ENCODE results near the gene OAF.
A peak's percentile ranks its signal among the peaks of the same experiment; 100 is the strongest.

OAF gene

GRCh38 chr11:120201653-120202052 is 9.2 kb upstream of the OAF start:
- DNase-seq (ENCODE audit: low spot score) = no peak

DNA sequence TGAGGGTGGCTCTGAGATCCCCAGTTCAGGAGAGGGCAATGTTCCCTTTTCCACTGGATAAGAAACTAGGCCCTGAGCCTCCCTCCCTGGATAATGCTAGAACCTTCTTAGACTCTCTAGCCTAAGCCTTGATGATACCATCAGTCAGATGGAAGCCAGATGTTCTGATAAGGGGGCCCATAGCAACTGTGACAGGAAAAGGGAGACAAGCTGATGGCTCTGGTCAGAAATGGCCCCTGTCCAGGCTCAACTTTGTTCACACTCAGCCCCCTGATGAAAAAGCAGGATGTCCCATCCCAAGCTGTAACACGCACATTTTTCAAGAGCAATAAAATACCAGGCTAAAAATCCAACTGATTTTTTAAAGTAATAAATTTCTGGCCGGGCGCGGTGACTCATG is 7.2 kb upstream of the OAF start:
- no peak for DNase-seq (ENCODE audit: low spot score)

DNA sequence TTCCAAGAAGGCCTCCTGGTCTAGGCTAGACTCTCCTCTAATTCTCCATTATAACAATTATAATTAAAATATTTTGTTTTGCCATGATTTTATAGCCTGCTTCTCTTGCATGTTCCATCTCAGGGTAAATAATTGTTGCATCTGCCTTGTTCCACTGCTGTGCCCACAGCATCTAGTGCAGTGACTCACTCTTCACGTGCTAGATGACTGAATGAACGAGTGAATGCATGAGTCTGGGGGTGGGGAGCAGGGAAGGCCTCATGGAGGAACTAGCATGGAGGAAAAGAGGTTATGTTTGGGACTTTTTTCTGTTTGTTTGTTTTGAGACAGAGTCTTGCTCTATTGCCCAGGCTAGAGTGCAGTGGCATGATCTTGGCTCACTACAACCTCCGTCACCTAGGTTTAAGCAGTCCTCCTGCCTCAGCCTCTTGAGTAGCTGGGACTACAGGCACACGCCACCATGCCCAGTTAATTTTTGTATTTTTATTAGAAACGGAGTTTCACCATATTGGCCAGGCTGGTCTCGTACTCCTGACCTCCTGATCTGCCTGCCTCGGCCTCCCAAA is 5.2 kb upstream of the OAF start:
- DNase-seq (ENCODE audit: low spot score) = peak; percentile 83

DNA sequence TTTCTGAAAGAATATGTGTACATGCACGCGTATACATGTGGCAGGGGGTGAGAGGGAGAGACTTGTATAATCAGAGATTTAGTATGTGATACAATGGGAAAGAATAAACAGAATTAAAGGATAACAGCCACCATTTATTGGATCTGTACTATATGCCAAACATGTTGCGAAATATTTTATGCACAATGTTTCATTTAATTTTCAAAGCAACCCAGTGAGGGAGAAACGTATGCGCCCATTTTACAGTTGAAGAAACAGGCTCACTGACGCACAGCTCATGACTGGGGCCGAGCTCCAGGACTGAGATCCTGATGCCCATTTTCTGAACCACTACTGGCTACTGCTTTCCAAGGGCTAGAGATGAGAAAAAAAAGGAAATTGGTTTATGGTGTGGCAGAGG is 3.3 kb upstream of the OAF start:
- DNase-seq (ENCODE audit: low spot score) = no peak

DNA sequence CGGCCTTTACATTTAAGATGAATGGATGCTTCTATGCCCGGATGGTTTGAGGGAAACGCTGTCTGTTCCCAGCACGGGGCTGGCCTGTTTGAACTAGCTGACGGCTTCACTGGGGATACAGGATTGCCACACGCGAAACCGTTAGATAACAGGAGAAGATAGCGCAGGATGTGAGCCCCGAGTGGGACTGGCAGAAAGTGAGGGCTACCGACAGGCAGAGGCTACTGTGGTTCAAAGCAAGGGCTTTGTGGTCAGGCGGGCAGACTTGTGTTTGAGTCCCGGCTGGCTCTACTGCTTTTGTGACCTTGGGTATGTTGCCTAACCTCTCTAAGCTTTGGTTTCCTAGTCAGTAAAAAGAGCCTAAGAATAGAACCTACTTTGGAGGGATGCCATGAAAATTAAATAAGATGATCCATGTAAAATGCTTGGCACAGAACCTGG is 2.8 kb upstream of the OAF start:
- no peak for DNase-seq (ENCODE audit: low spot score)

DNA sequence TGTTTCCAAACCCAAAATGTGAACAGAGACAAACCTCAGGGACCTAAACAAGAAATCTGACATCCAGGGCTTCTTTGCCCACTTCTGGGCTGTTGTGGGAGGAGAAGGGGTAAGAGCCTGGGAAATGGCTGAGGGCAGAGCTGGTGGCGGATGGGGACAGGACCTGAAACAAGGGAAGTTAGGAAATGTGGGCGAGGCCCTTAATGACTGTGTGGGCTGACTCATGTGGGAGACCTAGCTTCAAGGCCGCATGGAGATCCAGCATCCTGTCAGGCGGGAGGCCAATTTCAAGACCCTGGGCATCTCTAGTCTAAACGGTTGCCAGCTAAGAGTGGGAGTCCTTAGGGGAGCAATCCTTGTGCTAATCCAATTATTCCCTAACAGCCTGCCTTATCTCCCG is 2.1 kb upstream of the OAF start:
- DNase-seq (ENCODE audit: low spot score) = peak; percentile 69

GRCh38 chr11:120209746-120210625 is 846 bp upstream of the OAF start:
- DNase-seq (ENCODE audit: low spot score) = no peak

GRCh38 chr11:120211522-120212258 is 858 bp downstream of the OAF start:
- no peak for DNase-seq (ENCODE audit: low spot score)

GRCh38 chr11:120212259-120212878 is 1.5 kb downstream of the OAF start:
- DNase-seq (ENCODE audit: low spot score) = peak; percentile 38

DNA sequence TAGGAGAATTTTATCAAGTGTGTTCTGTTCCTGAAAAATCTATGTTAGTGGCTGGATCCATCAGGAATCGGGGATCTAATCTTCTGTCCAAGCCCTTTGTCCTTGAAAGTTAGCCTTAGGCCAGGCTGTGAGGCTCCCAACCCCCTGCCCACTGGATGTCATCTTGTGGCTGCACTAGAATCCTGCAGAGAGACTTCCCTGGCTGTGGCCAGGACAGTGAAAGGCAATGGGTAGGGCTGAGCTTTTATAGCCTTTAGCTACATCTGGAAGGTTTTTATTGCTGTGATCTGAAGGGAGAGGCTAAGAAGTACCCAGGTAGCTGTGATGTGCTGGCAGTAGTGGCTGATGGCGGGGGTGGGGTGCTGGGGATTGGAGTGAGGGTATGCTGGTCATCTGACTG is 2.1 kb downstream of the OAF start:
- DNase-seq (ENCODE audit: low spot score) = no peak

- no peak for DNase-seq (ENCODE audit: low spot score)
Observed at GRCh38 chr11:120214581-120214980, 3.7 kb downstream of the OAF start.

DNA sequence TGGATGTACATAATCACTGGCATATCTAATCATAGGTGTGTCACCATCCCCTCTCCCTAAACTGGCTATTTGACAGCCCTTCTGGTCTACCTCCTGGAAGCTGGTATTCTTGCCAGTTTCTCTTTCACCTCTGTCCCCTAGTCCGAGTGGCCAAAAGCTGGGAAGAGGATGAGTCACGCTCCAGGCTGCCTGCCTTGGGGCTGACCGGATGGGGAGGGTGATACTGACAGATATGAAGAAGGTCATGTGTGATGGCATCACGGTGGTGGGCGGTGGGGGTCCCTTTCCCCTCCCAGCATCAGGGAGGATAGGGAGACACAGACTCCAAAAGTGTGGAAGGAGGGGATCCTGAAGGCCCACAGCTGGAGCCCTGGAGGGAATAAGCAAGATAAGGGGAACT is 4.8 kb downstream of the OAF start:
- peak; percentile 66 for DNase-seq (ENCODE audit: low spot score)

- DNase-seq (ENCODE audit: low spot score) = no peak
Observed at GRCh38 chr11:120216426-120217102, 5.7 kb downstream of the OAF start.

DNA sequence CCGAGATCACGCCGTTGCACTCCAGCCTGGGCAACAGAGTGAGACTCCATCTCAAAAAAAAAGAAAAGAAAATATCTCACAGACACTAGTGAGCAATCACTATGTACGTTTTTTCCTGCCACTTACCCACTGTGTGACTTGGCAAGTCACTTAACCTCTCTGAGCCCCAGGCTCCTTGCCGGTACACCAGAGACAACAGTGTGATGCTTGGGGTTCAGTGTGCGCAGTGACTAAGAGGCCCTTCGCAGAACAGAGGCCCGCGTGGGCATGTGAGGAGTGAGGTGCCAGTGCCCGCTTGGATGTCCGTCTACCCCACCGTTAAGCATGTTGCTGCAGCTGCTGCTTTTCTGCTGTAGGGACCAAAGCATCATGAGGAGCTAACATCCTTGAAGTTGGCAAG is 6.7 kb downstream of the OAF start:
- DNase-seq (ENCODE audit: low spot score) = no peak

GRCh38 chr11:120217941-120218694 is 7.3 kb downstream of the OAF start:
- DNase-seq (ENCODE audit: low spot score) = peak; percentile 38

DNA sequence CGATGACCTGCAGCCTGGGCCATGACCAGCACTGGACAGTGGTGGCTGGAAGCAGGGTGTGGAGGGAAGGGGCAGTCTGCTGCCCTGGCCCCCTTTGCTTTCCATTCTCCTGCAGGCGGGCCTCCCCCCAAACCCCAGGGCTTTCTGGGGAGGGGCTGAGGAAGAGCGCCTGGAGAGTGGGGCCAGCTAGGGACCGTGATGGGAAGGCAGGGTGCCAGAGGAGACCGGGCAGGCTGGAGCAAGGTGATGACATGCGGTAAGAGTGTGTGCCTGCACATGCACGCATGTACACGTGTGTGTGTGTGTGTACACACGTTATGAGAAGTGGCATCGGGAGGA is 7.8 kb downstream of the OAF start:
- no peak for DNase-seq (ENCODE audit: low spot score)

DNA sequence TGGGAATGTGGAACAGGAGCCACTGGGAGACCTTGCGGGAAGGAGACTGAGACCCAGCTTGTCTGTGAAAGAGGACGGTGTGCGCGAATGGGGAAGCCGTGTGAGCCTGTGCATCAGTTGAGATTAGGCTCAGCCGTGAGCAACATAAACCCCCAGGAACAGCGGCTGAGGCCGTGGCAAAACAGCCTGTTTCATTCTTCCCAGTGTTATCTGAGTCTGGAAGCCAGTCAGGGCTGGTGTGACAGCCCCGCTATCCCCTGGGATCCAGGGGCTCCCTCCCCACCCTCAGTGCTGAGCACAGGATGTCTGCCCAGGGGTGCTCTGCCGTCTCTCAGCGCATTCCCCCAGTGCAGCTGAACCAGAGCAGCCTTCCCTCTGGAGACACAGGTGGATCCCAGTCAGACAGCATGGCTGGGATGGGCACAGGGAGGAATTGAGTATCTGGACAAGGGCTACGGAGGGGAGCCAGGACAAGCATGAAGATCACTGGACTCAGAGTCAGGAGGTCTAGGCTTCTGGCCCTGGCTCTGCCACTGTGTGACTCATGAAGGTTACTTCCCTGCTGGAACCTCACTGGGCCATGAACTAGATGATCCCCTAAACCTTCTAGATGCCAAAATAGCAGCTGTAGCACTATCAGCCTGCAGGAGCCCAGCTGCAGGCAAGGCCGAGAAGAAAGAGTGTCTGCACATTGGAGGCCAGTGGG is 8.6 kb downstream of the OAF start:
- DNase-seq (ENCODE audit: low spot score) = no peak

- DNase-seq (ENCODE audit: low spot score) = no peak
Observed at GRCh38 chr11:120219938-120220746, 9.3 kb downstream of the OAF start.

GRCh38 chr11:120220747-120221037 is 9.9 kb downstream of the OAF start:
- DNase-seq (ENCODE audit: low spot score) = peak; percentile 28

DNA sequence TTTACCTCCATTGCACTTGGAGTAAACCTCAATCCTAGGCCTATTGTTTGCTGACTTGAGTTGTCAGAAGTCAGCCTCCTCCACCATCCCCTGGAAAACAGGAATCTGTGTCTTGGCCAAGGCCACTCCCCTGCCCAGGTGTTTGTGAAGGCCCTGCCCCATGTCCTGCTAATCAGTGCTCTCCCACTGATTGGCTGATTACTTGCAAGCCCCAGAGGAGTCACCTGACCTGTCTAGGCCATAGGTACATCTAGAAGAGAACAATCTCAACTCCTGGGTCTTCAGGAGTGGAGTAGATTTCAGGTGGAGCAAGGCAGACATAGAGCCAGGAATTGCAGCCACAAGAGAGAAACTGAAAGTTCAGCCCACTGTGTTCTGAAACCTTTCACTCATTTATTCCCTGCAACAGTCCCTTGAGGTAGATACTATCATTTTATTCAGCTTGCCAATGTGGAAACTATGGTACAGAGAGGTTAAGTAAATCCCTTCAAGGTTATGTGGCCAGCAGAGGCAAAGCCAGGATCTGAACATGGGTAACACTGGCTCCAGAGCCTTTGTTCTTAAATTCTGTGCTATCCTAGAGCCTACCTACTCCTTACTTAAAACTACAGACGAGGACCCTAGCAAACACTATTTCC is 10.4 kb downstream of the OAF start:
- DNase-seq (ENCODE audit: low spot score) = no peak
